H1 (cell line): ENCODE results near the gene EFEMP1. TPM values are rescaled to one million over a fixed set of nuclear protein-coding genes. Genes with fewer than 3 reads are reported as not detected.

Experiments used
- CTCF ChIA-PET: fragments of 300-600 bp; sonication (Branson Sonifier 250); formaldehyde crosslinking; loops from one replicate; lab custom pipeline; 2021; ENCODE audit not compliant: partially characterized antibody; lab: Charles Lee
- POLR2A ChIA-PET: fragments of 300-600 bp; sonication (Branson Sonifier 250); formaldehyde crosslinking; loops from one replicate; lab custom pipeline; 2021; ENCODE audit warnings: inconsistent platforms; ENCODE audit not compliant: partially characterized antibody; lab: Charles Lee
- DNase-seq, 2 experiments: peaks; one replicate each; pipeline versions ENCODE4 v3.0.0 to v3.0.0-alpha.2; 2010 to 2022; ENCODE audit warnings: low spot score in 2 of 2, low read depth in 1 of 2, mixed read lengths in 1 of 2
- FAIRE-seq: peaks from 2 replicates; lab custom pipeline; 2011; peaks lifted over from hg19 to GRCh38; lab: Jason Lieb, UNC
- H2AFZ ChIP-seq: 2 replicates; pipeline ENCODE4 v1.8.1; 2012; ENCODE audit warnings: low read length, inconsistent platforms
- H2AK5ac ChIP-seq: 2 replicates; pipeline ENCODE4 v1.6.1; 2013; ENCODE audit warnings: low read depth, low read length
- H2BK120ac ChIP-seq: replicated peaks from 2 replicates; pipeline ENCODE3; 2013; ENCODE audit warnings: low read depth, low read length, inconsistent platforms
- H2BK12ac ChIP-seq: 2 replicates; pipeline ENCODE4 v1.6.1; 2013; ENCODE audit warnings: low read depth, low read length
- H2BK15ac ChIP-seq: 2 replicates; pipeline ENCODE4 v1.6.1; 2013; ENCODE audit warnings: low read length
- H2BK20ac ChIP-seq: 2 replicates; pipeline ENCODE4 v1.6.1; 2013; ENCODE audit warnings: low read length
- H2BK5ac ChIP-seq: 2 replicates; pipeline ENCODE4 v1.6.1; 2013; ENCODE audit warnings: low read depth, low read length
- H3K14ac ChIP-seq: 2 replicates; pipeline ENCODE4 v1.6.1; 2013; ENCODE audit warnings: inconsistent platforms; ENCODE audit not compliant: insufficient read length
- H3K18ac ChIP-seq: 2 replicates; pipeline ENCODE4 v1.6.1; 2013; ENCODE audit warnings: low read length; ENCODE audit errors: extremely low read depth
- H3K23ac ChIP-seq: 2 replicates; pipeline ENCODE4 v1.6.1; 2013; ENCODE audit warnings: inconsistent platforms; ENCODE audit not compliant: insufficient read length
- H3K23me2 ChIP-seq: 2 replicates; pipeline ENCODE4 v1.6.1; 2013; ENCODE audit warnings: low read depth, low read length
- H3K27ac ChIP-seq: 2 replicates; pipeline ENCODE4 v1.6.1; 2011; ENCODE audit warnings: low read depth, low read length, inconsistent platforms
- H3K27me3 ChIP-seq, 4 experiments: replicated peaks in 1 of 4; 1 replicate in 1 of 4; 2 replicates in 3 of 4; pipeline versions ENCODE4 v1.6.1 to v1.8.1; 2011 to 2013; ENCODE audit warnings: low read length in 3 of 4, mild to moderate bottlenecking in 3 of 4, inconsistent platforms in 2 of 4, mixed read lengths in 2 of 4, moderate library complexity in 1 of 4; ENCODE audit not compliant: control insufficient read depth in 3 of 4, insufficient read depth in 3 of 4; ENCODE audit errors: extremely low read depth in 1 of 4
- H3K36me3 ChIP-seq, 4 experiments: 2 replicates each; pipeline versions ENCODE4 v1.6.1 to v1.8.1; 2011 to 2013; ENCODE audit warnings: mild to moderate bottlenecking in 4 of 4, low read length in 3 of 4, moderate library complexity in 2 of 4, control low read depth in 1 of 4, inconsistent platforms in 1 of 4; ENCODE audit not compliant: insufficient read depth in 4 of 4, control insufficient read depth in 2 of 4
- H3K4ac ChIP-seq: replicated peaks from 2 replicates; pipeline ENCODE3; 2013; ENCODE audit warnings: low read length, low read depth, mixed read lengths, inconsistent platforms; ENCODE audit not compliant: insufficient read length
- H3K4me1 ChIP-seq, 4 experiments: replicated peaks in 1 of 4; 1 replicate in 1 of 4; 2 replicates in 3 of 4; pipeline versions ENCODE4 v1.6.1 to v1.8.1; 2011 to 2013; ENCODE audit warnings: low read length in 3 of 4, inconsistent platforms in 2 of 4, mixed read lengths in 1 of 4; ENCODE audit not compliant: insufficient read depth in 4 of 4, control insufficient read depth in 3 of 4
- H3K4me2 ChIP-seq, 2 experiments: 2 replicates each; pipeline versions ENCODE4 v1.6.1 to v1.8.1; 2011 to 2013; ENCODE audit warnings: low read depth in 2 of 2, low read length in 2 of 2, control low read depth in 1 of 2, inconsistent platforms in 1 of 2, mild to moderate bottlenecking in 1 of 2; ENCODE audit not compliant: insufficient read depth in 1 of 2
- H3K4me3 ChIP-seq, 4 experiments: fragments of 200-600, 300-600 bp in 1 of 4; sonication (generic), shearing (Covaris generic), sonication (Bioruptor Twin) in 1 of 4; 2 replicates each; pipeline versions ENCODE4 v1.5.1 to v1.8.1; 2011 to 2016; ENCODE audit warnings: low read length in 4 of 4, low read depth in 3 of 4, control low read depth in 2 of 4, inconsistent platforms in 2 of 4, mild to moderate bottlenecking in 2 of 4, mixed read lengths in 1 of 4, moderate library complexity in 1 of 4; ENCODE audit not compliant: insufficient read depth in 2 of 4; ENCODE audit errors: extremely low read depth in 1 of 4
- H3K56ac ChIP-seq: replicated peaks from 2 replicates; pipeline ENCODE3; 2013; ENCODE audit warnings: low read depth, mild to moderate bottlenecking, mixed read lengths, low read length, inconsistent platforms; ENCODE audit not compliant: insufficient read length
- H3K79me1 ChIP-seq: 2 replicates; pipeline ENCODE4 v1.6.1; 2013; ENCODE audit warnings: low read depth, low read length, control low read depth
- H3K79me2 ChIP-seq, 2 experiments: 2 replicates each; pipeline versions ENCODE4 v1.6.1 to v1.8.1; 2012 to 2013; ENCODE audit warnings: low read length in 2 of 2, mild to moderate bottlenecking in 2 of 2, inconsistent platforms in 1 of 2; ENCODE audit not compliant: insufficient read depth in 2 of 2, control insufficient read depth in 1 of 2
- H3K9ac ChIP-seq, 4 experiments: replicated peaks in 1 of 4; 1 replicate in 1 of 4; 2 replicates in 3 of 4; pipeline versions ENCODE4 v1.6.1 to v1.8.1; 2011 to 2013; ENCODE audit warnings: low read depth in 3 of 4, low read length in 3 of 4, control low read depth in 2 of 4, mild to moderate bottlenecking in 2 of 4, moderate library complexity in 2 of 4, inconsistent platforms in 1 of 4; ENCODE audit errors: extremely low read depth in 1 of 4
- H3K9me3 ChIP-seq, 2 experiments: 2 replicates each; pipeline versions ENCODE4 v1.6.1 to v1.8.1; 2012 to 2013; ENCODE audit warnings: mild to moderate bottlenecking in 2 of 2, moderate library complexity in 2 of 2, control low read depth in 1 of 2, inconsistent platforms in 1 of 2, low read depth in 1 of 2, low read length in 1 of 2, mixed read lengths in 1 of 2; ENCODE audit not compliant: insufficient read depth in 2 of 2
- H4K20me1 ChIP-seq, 2 experiments: replicated peaks in 1 of 2; 2 replicates each; pipeline versions ENCODE3 to v1.8.1; 2011 to 2013; ENCODE audit warnings: inconsistent platforms in 2 of 2, low read length in 2 of 2, mild to moderate bottlenecking in 1 of 2; ENCODE audit not compliant: insufficient read depth in 2 of 2, control insufficient read depth in 1 of 2
- H4K5ac ChIP-seq: 2 replicates; pipeline ENCODE4 v1.6.1; 2013; ENCODE audit warnings: low read length, low read depth, mixed read lengths, inconsistent platforms; ENCODE audit not compliant: insufficient read length
- H4K8ac ChIP-seq: 2 replicates; pipeline ENCODE4 v1.8.0; 2013; ENCODE audit warnings: mild to moderate bottlenecking, moderate library complexity, low read length, inconsistent platforms; ENCODE audit not compliant: insufficient read depth; ENCODE audit errors: extremely low read depth
- H4K91ac ChIP-seq: replicated peaks from 2 replicates; pipeline ENCODE3; 2013; ENCODE audit warnings: low read length, mixed read lengths, inconsistent platforms; ENCODE audit not compliant: insufficient read length
- BCL11A ChIP-seq, 2 experiments: IDR thresholded peaks; one replicate each; pipeline ENCODE4 v1.6.1; 2011; ENCODE audit warnings: low read depth in 2 of 2, low read length in 2 of 2, mild to moderate bottlenecking in 2 of 2
- RAD21 ChIP-seq, 2 experiments: IDR thresholded peaks in 1 of 2; conservative IDR thresholded peaks in 1 of 2; 2 replicates each; pipeline ENCODE4 v1.6.1; 2011; ENCODE audit warnings: low read depth in 2 of 2, low read length in 2 of 2, improper control_type of control experiment in 1 of 2, inconsistent platforms in 1 of 2, mild to moderate bottlenecking in 1 of 2, moderate library complexity in 1 of 2
- polyA plus RNA-seq, 7 experiments: library from polyadenylated mRNA; depleted of rRNA in 3 of 7; stranded (reverse) in 5 of 7; unstranded in 2 of 7; fragments of >200 nt in 5 of 7; fragments of 200-250 nt in 2 of 7; gene quantifications; 1 replicate in 5 of 7; 2 replicates in 1 of 7; 4 replicates in 1 of 7; pipeline versions ENCODE4 v1.2.1 to v1.2.3, GENCODE V29; 2011 to 2013; ENCODE audit warnings: missing spikeins in 2 of 7, mixed read lengths in 2 of 7
- total RNA-seq: library from RNA; stranded (reverse); fragmentation: NEBNext Ultra II Directional; extraction: Animal tissue kit (Norgen Biotek cat#: 25700); gene quantifications from 2 replicates; pipeline ENCODE4 v1.2.1, GENCODE V29; 2021

The EFEMP1 gene
- total and polyA plus RNA-seq, 2 of the 8 experiments (the other 6 are each of a cell fraction or from before 2014, with no cell fraction given): 15.5 to 19.7 TPM

DNA sequence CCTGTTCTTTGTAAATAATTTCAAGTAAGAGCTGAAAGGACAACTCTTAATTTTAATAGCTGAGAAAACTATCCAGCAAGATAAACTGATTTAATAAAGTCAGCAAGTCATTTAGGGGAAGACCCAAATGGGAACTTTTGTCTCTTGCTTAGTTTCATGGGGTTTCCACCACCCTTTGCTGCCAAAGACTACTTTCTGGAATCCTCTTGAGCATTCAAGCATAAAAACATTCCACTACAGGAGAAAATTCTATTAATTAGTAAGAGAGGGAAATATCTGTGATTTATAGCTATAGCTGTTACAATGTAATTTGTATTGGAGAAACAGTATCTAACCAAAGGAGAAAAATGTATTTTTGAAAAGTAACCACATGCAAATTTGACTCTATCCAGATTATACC lies 20.6 kb downstream of the EFEMP1 start:
- H2AFZ ChIP-seq: no peak overlapping the region
- no peaks in the 10 kb centered on the region for H3K79me1 ChIP-seq
- TF ChIP-seq RAD21 (IDR thresholded peaks at IDR 0.05 in 1 of 2, conservative IDR thresholded peaks at IDR 0.05 in 1 of 2; ENCODE audit: low read depth in 2 of 2, low read length in 2 of 2) (no peak), BCL11A (IDR thresholded peaks at IDR 0.05; ENCODE audit: low read depth in 2 of 2, low read length in 2 of 2) (no peak)
- CTCF ChIA-PET: interaction anchor here (1.2 to 1.6 kb wide), 2 partner anchors 18 to 131 kb away, joined by 4 read pairs; no protein-coding TSS in a partner anchor
- no peak overlapping the region for H2BK5ac ChIP-seq
- H2AK5ac ChIP-seq: no peak overlapping the region
- H4K5ac ChIP-seq: no peak overlapping the region
- no peak overlapping the region for H3K23ac ChIP-seq
- H4K20me1 ChIP-seq: no peaks in the 10 kb centered on the region
- H2BK15ac ChIP-seq: no peak overlapping the region
- H3K79me2 ChIP-seq: no peaks in the 10 kb centered on the region
- H4K8ac ChIP-seq: no peak overlapping the region
- no peak overlapping the region for H3K4me2 ChIP-seq
- no peak overlapping the region for H2BK120ac ChIP-seq
- FAIRE-seq: no peak
- H3K36me3 ChIP-seq: no peaks in the 10 kb centered on the region
- no peak overlapping the region for H3K27ac ChIP-seq
- POLR2A ChIA-PET: no interaction called here
- no peak overlapping the region for H3K18ac ChIP-seq
- no peak overlapping the region for H3K4ac ChIP-seq
- no peaks in the 10 kb centered on the region; a peak in 1 of 4 replicates for H3K9me3 ChIP-seq
- H3K23me2 ChIP-seq: no peaks in the 10 kb centered on the region
- no peak for DNase-seq
- no peak overlapping the region for H3K14ac ChIP-seq
- no peak overlapping the region for H4K91ac ChIP-seq
- H2BK12ac ChIP-seq: no peak overlapping the region
- no peak overlapping the region for H2BK20ac ChIP-seq
- H3K56ac ChIP-seq: no peak overlapping the region
- no peaks in the 10 kb centered on the region for H3K27me3 ChIP-seq
- no peak overlapping the region for H3K4me3 ChIP-seq
- no peaks in the 10 kb centered on the region for H3K4me1 ChIP-seq
- H3K9ac ChIP-seq: no peak overlapping the region
